BE2C (cell line): ENCODE results near the gene FANCC.
A peak's percentile ranks its signal among the peaks of the same experiment; 100 is the strongest.

ENCODE experiments used
- DNase-seq: peaks from one replicate; pipeline ENCODE4 v3.0.0-alpha.2; 2020
- H3K27me3 ChIP-seq: fragments of 250-450 bp; sonication (Bioruptor Pico); 2 replicates; pipeline ENCODE4 v1.5.1; 2020; ENCODE audit warnings: mild to moderate bottlenecking
- H3K36me3 ChIP-seq: fragments of 250-450 bp; sonication (Bioruptor Pico); 2 replicates; pipeline ENCODE4 v1.5.1; 2020; ENCODE audit warnings: mild to moderate bottlenecking
- H3K4me1 ChIP-seq: fragments of 250-450 bp; sonication (Bioruptor Pico); 2 replicates; pipeline ENCODE4 v1.5.1; 2020
- H3K4me3 ChIP-seq: 2 replicates; pipeline ENCODE4 v1.5.1; 2011; ENCODE audit warnings: low read depth, low read length
- H3K9me3 ChIP-seq: fragments of 250-450 bp; sonication (Bioruptor Pico); 2 replicates; pipeline ENCODE4 v1.5.1; 2020
- CTCF ChIP-seq: IDR thresholded peaks from 2 replicates; pipeline ENCODE4 v1.5.1; 2012; ENCODE audit warnings: mild to moderate bottlenecking, low read depth, low read length

FANCC gene

GRCh38 chr9:95182854-95183563, 134.5 kb downstream of the FANCC start:
- H3K4me3 ChIP-seq: no peak overlapping the region
- no peaks in the 10 kb centered on the region for H3K27me3 ChIP-seq
- TF ChIP-seq CTCF: peak; percentile 21; the same call in 1 of the 2 replicates
- no peaks in the 10 kb centered on the region for H3K36me3 ChIP-seq
- no peaks in the 10 kb centered on the region for H3K9me3 ChIP-seq
- no peak for DNase-seq
- H3K4me1 ChIP-seq: peaks cover 6% of the 10 kb centered on the region

DNA sequence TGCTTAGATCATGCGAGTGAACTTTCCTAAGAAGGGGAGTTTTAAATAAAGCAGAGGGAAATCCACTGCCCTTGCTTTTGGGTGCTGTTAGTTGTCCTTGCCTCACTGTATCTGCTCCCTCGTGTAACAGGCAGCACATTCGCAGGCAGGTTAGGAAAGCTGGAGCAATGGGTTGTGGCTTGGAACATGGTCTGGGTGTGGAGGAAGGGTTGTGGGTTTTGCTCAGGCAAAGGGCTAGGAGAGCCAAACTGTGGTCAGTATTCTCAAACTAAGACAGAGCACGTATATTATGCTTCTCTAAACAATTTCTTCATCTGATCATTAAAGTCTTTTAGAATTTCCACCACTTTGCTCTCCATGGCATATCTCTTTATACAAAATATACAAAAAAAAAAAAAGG, 135.7 kb downstream of the FANCC start:
- Histone ChIP-seq H3K4me3 (no peak overlapping the region), H3K9me3 (no peaks in the 10 kb centered on the region), H3K27me3 (no peaks in the 10 kb centered on the region), H3K36me3 (no peaks in the 10 kb centered on the region), H3K4me1 (peaks cover 6% of the 10 kb centered on the region)
- no peak for DNase-seq
- TF ChIP-seq CTCF: no peak

DNA sequence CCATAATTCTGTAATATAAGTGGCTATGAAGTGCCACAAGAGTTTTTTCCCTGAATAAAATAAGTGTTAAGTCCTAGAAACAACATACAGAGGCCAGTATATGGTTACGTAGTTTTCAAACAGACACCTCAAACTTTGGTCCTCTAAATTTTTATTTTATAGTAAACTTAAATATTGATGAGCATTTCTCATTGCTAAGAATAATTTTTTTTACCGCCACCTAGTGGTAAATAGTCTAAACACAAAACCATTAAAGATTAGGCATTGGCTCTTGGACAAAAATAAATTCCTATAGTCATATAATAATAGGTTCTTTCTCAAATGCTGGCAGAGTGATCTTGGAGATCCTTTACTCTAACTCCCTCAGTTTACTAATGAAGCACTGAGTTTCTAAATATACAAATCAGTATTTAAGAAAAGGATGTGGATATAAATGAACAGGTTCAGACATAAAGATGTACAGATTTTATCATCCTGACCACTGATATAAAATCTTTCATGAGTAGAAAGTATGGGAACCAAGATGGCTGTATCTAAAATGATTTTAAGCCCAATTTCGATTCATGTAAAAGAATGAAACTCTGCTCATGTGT, 136.2 kb downstream of the FANCC start:
- H3K27me3 ChIP-seq: no peaks in the 10 kb centered on the region
- DNase-seq: no peak
- no peak overlapping the region for H3K4me3 ChIP-seq
- H3K36me3 ChIP-seq: no peaks in the 10 kb centered on the region
- no peaks in the 10 kb centered on the region for H3K9me3 ChIP-seq
- peaks cover 6% of the 10 kb centered on the region for H3K4me1 ChIP-seq
- TF ChIP-seq CTCF: peak; percentile 46; the same call in 1 of the 2 replicates

GRCh38 chr9:95177617-95178016, 139.9 kb downstream of the FANCC start:
- TF ChIP-seq CTCF: no peak
- Histone ChIP-seq H3K36me3 (no peaks in the 10 kb centered on the region), H3K4me3 (no peak overlapping the region), H3K9me3 (no peaks in the 10 kb centered on the region), H3K4me1 (peaks cover 6% of the 10 kb centered on the region), H3K27me3 (no peaks in the 10 kb centered on the region)
- DNase-seq: no peak

GRCh38 chr9:95176755-95177319, 140.7 kb downstream of the FANCC start:
- no peaks in the 10 kb centered on the region for H3K36me3 ChIP-seq
- no peak for DNase-seq
- no peaks in the 10 kb centered on the region for H3K9me3 ChIP-seq
- peaks cover 6% of the 10 kb centered on the region for H3K4me1 ChIP-seq
- H3K27me3 ChIP-seq: no peaks in the 10 kb centered on the region
- H3K4me3 ChIP-seq: no peak overlapping the region
- TF ChIP-seq CTCF: no peak

- no peak for DNase-seq
- H3K4me1 ChIP-seq: peaks cover 13% of the 10 kb centered on the region
- no peak overlapping the region for H3K4me3 ChIP-seq
- H3K27me3 ChIP-seq: no peaks in the 10 kb centered on the region
- TF ChIP-seq CTCF: no peak
- no peaks in the 10 kb centered on the region for H3K9me3 ChIP-seq
- H3K36me3 ChIP-seq: no peaks in the 10 kb centered on the region
Observed at GRCh38 chr9:95175523-95175922, 142.0 kb downstream of the FANCC start.
